GM10266 (cell line): ENCODE measurements around the gene PEX16.

Experiments used
- DNase-seq: peaks from one replicate; pipeline ENCODE4 v3.0.0; 2012; ENCODE audit errors: extremely low spot score
- CTCF ChIP-seq: IDR thresholded peaks from 2 replicates; pipeline ENCODE4 v1.5.1; 2012; ENCODE audit warnings: mild to moderate bottlenecking, low read depth; ENCODE audit not compliant: control insufficient read depth, insufficient read depth; ENCODE audit errors: missing control alignments

PEX16 gene

GRCh38 chr11:45871638-45872037 is 46.0 kb downstream of the PEX16 start:
- TF ChIP-seq CTCF: no peak
- DNase-seq: no peak

- no peak for TF ChIP-seq CTCF
- no peak for DNase-seq
Measured at GRCh38 chr11:45870706-45871105, 47.0 kb downstream of the PEX16 start.

GRCh38 chr11:45869551-45869950 is 48.1 kb downstream of the PEX16 start:
- no peak for DNase-seq
- TF ChIP-seq CTCF: no peak

- DNase-seq: no peak
Measured at GRCh38 chr11:45864041-45864440, 53.6 kb downstream of the PEX16 start.

GRCh38 chr11:45860764-45861510 is 56.7 kb downstream of the PEX16 start:
- DNase-seq: no peak
- TF ChIP-seq CTCF: no peak

More at GRCh38 chr11:45864041-45864440, 53.6 kb downstream of the PEX16 start:
- no peak for TF ChIP-seq CTCF

GRCh38 chr11:45860348-45860747 is 57.3 kb downstream of the PEX16 start:
- no peak for TF ChIP-seq CTCF
- no peak for DNase-seq
